Amygdala (tissue), 56 donors: ENCODE data around the gene DYNLT2B.
A peak's percentile ranks its signal among the peaks of the same experiment; 100 is the strongest.
"Not testable (repeated sequence)": the region's sequence is repeated elsewhere in the genome, so short reads cannot be mapped to it uniquely, and the experiment has no call there.

Experiments
- DNase-seq, 56 donors: peaks; one replicate each; lab custom pipeline; 2025; lab: John Stamatoyannopoulos, UW

The DYNLT2B gene

DNA sequence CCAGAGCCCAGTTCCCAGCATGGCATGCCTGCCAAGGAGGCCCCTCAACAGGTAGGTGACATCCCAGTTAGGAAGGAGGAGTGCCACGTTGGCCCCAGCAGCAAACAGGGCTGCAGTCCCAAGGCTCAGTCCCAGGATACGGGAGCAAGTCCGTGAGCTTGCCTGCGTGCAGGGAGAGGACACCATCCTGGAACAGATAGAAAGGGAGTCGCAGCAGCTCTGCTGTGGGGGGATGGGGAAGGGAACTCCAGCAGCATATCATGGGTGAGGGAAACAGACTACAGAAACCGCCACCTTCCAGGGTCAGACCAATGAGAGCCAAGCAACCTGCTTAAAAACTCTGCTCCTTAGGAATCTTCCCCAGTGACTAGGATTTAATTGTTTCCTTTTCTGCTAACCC, 9.4 kb upstream of the DYNLT2B start:
- no peak for DNase-seq

DNA sequence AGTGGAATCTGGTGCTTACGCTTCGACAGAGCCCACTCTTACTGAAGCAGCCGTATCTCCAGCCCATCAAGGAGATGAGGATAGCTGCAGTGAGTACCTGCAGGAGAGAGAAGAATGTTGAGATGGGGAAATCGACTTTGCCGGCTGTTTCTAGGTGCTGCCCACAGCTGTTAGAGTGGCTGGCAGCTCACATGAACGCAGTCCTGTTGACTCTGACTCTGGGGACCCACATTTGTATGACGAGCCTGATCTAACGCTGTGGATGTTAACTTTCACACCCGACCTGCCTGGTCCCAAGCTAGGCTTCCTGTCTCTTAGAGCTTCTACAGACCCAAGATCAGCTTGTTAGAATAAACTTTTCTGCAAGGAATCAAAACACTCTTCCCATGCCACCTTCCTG, 8.9 kb upstream of the DYNLT2B start:
- no peak for DNase-seq

DNA sequence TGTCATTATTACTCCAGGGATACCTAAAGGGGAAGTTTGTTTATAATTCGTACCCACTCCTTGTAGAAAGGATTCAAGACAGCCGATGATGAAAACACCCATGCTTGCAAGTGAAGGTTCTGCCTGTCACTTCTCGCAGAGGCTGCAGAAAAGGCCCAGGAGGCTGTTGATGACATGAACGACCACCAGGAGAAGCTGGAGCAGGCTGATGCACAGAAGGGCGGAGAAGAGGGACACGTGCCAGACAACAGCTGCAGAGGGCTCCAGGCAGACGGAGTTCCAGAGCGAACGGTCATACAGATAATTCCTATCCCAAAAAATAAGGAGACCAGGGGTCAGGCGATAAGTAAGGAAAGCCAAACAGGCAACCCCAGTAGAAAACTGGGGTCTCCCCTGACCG, 5.7 kb upstream of the DYNLT2B start:
- DNase-seq = no peak

DNA sequence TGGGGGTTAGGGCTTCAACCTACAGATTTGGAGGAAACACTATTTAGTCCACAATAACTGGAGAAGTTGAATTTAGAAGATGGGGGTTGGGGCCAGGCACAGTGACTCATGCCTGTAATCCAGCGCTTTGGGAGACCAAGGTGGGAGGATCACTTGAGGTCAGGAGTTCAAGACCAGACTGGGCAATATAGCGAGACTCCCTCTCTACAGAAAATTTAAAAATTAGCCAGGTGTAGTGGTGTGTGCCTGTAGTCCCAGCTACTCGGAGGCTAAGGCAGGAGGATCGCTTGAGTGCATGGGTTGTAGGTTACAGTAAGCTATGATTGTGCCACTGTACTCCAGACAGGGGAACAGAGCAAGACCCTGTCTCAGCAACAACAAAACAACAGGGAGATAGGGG, 5.0 kb upstream of the DYNLT2B start:
- no peak for DNase-seq

DNA sequence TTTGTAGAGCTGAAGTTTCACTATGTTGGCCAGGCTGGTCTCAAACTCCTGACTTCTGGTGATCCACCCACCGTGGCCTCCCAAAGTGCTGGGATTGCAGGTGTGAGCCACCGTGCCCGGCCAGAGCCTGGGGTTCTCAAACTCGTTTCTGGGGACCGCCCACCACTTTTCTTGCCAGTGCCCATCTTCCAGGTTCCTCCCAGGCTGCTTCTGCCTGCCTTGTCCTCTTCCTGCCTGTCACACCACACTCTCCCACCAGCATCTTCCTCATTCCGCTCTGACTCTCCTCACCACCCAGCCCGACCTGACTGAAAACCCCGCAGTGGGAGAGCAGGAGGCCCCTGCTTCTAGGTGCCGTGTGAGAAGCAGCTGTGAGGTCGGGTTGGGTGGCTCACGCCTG, 3.1 kb upstream of the DYNLT2B start:
- peak in 2 of 56 donors; percentile 2 to 4 for DNase-seq

DNA sequence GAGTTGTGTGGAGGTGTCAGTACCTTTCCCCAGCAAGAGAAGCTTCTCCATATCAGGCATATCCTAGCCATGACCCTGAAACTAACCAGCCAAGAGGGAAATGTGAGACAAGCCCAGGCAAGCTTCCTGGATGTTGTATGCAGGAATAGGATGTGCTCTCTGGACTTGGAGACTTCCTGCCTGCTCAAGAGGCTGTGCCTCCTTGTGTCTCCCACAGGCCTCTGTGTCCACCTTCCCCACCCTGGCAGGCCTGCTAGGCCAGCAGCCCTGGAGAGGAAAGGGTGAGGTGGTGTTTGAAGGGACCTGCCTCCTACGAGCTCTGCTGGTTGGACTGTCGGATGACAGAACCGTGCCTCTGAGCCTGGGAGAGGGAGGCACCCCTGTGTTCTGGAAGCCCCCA, 2.1 kb upstream of the DYNLT2B start:
- DNase-seq = no peak

DNA sequence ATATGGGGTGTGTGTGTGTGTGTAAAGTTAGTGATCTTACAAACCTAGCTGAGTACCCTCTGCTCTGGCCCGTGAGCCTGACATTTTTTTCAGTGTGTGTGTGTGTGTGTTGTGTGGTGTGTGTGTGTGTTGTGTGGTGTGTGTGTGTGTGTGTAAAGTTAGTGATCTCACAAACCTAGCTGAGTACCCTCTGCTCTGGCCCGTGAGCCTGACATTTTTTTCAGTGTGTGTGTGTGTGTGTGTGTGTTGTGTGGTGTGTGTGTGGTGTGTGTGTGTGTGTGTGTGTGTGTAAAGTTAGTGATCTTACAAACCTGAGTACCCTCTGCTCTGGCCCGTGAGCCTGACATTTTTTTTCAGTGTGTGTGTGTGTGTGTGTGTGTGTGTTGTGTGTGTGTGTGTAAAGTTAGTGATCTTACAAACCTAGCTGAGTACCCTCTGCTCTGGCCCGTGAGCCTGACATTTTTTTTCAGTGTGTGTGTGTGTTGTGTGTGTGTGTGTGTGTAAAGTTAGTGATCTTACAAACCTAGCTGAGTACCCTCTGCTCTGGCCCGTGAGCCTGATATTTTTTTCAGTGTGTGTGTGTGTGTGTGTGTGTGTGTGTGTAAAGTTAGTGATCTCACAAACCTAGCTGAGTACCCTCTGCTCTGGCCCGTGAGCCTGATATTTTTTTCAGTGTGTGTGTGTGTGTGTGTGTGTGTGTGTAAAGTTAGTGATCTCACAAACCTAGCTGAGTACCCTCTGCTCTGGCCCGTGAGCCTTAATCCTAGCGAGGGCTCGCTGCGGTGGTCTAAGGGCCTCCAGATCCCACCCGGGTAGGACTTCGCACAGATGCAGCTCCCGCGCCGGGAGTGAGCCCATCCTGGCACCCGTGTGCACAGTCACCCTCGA, 997 bp downstream of the DYNLT2B start:
- not testable (repeated sequence) for DNase-seq

DNA sequence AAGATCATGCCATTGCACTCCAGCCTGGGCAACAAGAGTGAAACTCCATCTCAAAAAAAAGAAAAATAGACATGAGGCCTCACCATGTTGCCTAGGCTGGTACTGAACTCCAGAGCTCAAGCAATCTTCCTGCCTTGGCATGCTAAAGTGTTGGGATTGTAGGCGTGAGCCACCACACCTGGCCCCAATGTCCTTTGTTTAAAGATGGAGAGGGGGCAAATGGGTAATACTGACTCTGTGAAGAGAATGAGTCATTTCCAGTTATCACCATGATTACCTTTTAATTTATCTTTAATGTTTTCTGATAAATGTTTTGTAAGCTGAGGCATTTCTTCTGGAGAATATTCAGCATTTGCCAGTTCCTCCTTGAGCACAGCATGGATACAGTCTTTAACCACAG, 2.2 kb downstream of the DYNLT2B start:
- DNase-seq = no peak

DNA sequence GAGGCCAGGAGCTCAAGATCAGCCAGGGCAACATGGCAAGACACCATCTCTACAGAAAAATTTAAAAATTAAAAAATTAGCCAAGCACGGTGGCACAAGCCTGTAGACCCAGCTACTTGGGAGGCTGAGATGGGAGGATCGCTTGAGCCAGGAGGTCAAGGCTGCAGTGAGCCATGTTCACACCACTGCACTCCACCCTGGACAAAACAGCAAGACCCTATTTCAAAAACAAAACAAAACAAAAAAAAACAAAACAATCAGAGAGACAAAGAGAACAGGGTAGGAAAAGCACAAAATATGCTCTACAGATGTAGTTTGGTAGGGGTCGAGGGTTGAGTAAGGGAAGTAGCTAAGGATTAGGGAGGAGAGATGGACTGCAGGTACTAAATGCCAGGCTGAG, 3.4 kb downstream of the DYNLT2B start:
- no peak for DNase-seq

DNA sequence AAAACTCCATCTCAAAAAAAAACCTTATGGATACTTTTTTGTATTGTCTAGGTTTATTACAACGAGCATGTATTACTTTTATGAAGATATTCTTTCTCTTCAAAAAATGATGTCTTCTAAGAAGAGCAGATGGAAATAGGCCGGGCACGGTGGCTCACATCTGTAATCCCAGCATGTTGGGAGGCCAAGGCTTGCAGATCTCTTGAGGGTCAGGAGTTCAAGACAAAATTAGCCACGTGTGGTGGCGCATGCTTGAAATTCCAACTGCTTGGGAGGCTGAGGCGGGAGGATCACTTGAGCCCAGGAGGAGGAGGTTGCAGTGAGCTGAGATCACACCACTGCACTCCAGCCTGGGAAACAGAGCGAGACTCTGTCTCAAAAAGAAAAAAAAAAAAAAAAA, 4.0 kb downstream of the DYNLT2B start:
- not testable (repeated sequence) for DNase-seq

DNA sequence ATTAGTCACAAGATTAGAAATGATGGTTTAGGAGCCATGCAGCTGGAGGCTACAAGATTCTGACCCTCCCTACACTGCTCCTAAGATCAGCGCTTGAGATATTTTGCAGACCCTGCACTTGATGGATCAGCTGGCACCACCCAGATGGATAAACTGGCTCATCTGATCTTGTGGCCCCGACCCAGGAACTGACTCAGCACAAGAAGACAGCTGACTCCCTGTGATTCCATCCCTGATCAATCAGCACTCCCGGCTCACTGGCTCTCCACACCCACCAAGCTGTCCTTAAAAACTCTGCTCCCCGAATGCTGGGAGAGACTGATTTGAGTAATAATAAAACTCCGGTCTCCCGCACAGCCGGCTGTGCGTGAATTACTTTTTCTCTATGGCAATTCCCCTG, 15.1 kb downstream of the DYNLT2B start:
- DNase-seq = not testable (repeated sequence)

DNA sequence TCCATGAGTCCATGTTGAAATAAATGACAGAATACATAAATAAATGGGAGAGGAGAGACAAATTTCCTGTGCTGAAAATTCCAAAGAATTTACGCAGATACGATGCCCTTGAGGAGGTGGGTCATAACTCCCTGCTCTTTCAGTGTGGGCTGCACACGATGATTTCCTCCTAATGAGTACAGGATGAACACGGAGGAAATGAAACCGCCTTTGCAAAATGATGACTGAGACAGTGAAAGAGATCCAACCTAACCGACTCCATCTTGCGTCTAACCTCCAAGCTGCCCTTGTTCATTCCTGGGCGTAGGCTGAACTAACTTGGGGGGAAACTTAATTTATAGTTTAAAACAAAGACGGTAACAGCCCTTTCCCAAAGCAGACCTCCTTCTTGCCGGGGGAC, 15.5 kb downstream of the DYNLT2B start:
- DNase-seq = not testable (repeated sequence)

DNA sequence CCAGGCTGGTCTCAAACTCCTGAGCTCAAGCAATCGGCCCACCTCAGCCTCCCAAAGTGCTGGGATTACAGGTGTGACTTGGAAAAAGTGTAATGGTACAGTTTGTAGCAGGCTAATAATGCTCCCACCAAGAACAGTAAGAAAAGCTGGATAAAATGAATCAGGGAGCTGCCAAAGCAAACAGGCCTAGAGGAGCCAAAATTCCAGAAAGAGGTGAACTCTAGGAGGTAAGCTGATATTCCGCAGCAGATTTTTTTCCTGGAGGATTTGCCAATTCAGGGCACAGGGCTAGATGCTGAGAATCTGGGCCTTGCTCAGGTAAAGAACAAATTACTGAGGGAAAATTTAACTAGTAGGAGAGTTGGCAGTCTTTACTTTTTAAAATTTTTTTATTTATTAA, 19.5 kb downstream of the DYNLT2B start:
- no peak for DNase-seq

DNA sequence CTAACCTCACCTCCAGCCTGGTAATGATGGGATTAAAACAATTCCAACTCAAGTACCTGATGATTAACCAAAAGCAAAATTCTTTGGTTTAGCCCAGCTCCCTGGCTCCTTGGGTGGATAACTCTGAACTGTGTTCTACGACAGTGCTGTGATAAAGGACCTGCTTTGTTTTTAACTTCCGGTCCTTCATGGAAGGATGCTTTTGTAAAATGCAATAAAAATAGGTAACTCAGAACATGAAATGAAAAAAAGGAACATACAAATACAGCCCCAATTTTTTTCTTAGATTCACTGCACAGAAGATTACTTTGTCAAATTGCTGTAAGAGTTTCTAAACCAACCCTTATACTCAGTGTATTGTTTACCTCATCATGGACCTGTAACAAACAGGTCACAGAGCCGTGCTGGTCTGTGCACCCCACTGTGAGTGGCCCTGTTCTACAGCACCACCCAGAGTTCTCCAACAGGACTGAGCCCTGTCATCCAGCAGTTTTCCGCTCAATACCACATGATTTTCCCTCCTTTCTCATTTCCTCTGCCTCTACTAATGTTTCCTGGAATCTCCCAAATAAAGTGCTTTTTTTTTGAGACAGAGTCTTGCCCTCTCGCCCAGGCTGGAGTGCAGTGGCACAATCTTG, 25.6 kb downstream of the DYNLT2B start:
- DNase-seq = no peak

DNA sequence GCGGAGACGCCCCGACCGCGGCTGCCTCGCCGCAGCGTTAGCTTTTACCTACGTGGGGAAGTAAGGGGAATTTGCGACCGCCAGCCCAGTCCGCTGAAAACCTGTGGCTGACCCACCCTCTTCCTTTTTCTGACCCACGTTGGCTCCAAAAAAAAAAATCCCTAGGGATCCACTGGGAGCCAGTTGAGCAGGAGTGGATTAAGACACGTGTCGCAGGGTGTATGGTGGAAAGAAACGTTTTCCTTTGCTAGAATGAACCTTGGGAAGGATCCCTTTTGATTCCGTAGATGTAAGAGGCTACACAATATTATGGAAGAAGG, 29.9 kb downstream of the DYNLT2B start:
- no peak for DNase-seq

DNA sequence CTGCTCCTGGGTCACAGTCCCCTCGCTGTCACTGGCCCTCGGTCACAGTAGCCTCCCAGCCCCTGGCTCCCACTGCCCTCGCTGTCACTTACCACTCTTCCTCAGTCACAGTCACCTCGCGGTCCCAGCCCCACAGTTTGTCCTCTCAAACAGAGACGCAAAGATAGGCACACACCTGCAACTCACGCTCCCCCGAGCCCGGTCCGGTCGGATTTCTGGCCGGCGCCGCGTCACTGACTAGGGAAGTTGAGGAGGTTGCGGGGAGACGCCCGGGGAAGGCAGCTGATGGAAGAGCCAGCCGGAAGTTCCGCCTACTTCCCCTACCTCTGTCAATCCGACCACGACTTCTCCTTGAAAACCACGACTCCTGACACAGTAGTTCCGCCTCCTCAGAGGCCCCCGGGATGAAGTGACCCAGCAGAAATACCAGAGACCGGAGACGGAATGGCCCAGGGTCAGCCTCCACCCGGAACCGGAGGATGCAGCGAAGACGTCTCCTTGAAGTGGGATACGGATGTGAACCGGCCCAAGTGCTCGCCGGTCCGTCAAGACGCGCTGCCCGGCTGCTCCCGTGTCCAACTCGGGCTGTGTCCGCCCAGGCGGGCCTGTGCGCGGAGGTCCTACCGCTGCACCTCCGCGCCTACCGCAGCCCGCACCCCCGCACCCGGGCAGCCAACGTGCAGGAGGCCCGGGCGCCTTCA, 30.4 kb downstream of the DYNLT2B start, which contains the start of gene PCYT1A:
TSS of gene PCYT1A (minus strand) at position 287 of the 701 bp plus-strand sequence. CDS start 17,195 bp downstream, outside the sequence.
- peak; percentile 45 to 94 (median 84) for DNase-seq

DNA sequence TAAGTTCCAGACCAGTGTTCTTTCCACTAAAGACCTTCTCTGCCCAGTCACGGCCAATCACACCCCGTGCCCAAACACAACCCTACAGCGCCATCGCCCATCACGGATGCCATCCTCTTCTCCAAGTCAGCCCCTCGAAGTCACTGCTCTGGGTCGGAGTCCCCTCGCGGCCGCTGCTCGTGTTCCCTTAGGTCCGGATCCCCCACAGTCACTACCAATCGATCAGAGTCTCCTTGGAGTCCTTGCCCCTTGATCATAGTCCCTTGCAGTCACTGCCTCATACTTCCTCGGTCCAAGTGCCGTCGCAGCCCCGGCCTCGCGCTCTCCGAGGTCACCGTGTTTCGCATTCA, 31.0 kb downstream of the DYNLT2B start:
- peak in 18 of 56 donors; percentile 9 to 68 (median 42) for DNase-seq

DNA sequence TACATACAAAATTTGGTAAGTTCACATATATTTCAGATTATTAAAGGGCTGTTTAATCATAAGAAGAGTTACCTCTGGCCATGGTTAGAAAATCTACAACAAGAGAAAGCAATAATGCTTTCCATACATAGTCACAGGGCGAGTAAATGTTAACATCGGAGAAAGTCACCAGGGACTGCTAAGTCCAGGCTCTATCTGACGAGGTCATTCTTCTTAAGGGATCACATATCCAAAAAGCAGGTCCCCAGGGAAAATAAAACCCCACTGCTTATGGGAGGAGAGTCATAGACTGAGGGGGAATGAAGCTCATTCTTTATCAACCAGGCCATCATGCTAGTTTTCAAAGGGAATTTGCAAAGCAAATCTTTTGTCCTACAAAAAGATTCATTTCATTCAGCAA, 33.6 kb downstream of the DYNLT2B start:
- DNase-seq = no peak

DNA sequence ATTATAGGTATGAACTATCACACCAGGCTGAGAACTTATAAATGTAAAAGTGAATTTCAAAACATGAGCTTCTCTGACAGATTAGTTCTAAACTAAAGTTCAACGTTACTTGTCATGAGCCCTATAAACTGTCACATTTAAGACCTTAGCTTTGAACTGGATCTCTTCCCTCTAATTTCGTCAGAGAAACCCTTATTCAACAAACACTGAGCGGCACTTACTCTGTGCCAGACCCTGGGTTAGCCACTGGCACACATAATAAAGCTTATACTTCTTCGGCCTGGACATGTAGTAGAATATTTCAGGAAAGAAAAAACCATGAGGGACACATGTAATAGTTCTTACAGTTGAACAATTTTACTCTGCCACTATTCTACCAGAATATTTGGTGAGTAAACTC, 36.1 kb downstream of the DYNLT2B start:
- peak in 1 of 56 donors; percentile 2 for DNase-seq

DNA sequence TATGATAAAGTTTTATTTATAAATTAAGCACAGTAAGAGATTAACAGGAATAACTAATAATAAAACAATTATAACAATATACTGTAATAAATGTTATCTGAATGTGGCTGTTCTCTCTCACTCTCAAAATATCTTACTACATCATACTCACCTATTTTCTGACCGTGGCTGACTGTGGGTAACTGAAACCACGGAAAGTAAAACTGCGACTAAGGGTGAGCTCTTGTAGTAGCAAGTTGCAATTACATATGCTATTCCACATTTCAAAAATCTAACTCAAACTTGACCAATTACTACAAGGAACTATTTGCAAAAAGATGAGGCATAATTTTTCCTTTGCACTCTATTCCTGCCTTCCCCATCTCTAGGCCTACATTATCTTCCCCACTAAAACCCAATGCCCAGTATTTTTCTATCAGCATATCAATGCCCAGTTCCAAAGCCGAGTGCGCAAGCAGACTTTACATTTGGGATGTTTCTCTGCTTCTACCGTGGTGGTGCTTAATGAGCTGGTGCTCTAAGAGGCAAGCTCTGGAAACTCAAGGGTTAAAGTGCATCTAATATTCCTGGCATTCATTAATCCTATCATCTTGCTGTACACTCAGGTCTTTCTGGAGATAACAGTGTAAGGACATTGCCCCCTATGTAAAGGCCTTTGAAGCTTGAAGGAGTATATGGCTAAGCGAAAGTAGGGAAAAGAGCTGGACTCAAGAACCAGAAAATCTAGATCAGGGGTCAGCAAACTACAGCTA, 37.2 kb downstream of the DYNLT2B start:
- DNase-seq = no peak

DNA sequence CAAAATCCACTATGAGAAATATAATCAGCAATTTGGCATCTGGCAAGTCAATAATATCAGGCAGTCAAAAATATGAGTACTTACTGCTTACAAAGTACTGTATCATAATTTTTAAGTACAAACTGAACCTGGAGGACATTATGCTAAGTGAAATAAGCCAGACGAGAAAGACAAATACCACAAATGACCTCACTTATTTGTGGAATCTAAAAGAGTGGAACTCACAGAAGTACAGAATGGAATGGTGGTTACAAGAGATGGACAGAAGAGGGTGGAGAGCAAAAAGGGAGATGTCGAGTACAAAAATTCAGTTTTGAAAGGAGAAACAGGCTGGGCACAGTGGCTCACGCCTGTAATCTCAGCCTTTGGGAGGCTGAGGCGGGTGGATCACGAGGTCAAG, 42.9 kb downstream of the DYNLT2B start:
- DNase-seq = no peak
